K562 (cell line): Measurements from ENCODE around the gene MBP. TPM values are rescaled to one million over a fixed set of nuclear protein-coding genes. Genes with fewer than 3 reads are reported as not detected.

ENCODE experiments used
- ATAC-seq: fragments of 200-7000 bp; cut with Tn5 transposase; 3 replicates; pipeline ENCODE4 v1.9.1; 2020; ENCODE audit warnings: moderate library complexity
- BruUV-seq: library from RNA; stranded (reverse); fragments of 400-500 nt; replicated peaks from 2 replicates; lab custom pipeline; 2021; lab: Mats Ljungman, UMichigan
- CTCF ChIA-PET: fragments of 300-600 bp; formaldehyde crosslinking; extraction: SDS; loops from one replicate; lab custom pipeline; 2021; ENCODE audit warnings: low intra/inter-chr PET ratio; lab: Yijun Ruan, JAX
- POLR2A ChIA-PET: fragments of 300-600, 350-650 bp; sonication (Branson Sonifier 250); formaldehyde crosslinking; extraction: SDS; loops from one replicate; lab custom pipeline; 2021; ENCODE audit warnings: antibody characterized with exemption, inconsistent platforms; lab: Yijun Ruan, JAX
- DNase-seq, 4 experiments: peaks; one replicate each; pipeline versions ENCODE4 v3.0.0 to v3.0.0-alpha.2; 2011 to 2018; ENCODE audit warnings: low spot score in 3 of 4, mixed read lengths in 3 of 4; ENCODE audit errors: extremely low read depth in 1 of 4
- FAIRE-seq: peaks from 2 replicates; lab custom pipeline; 2011; peaks lifted over from hg19 to GRCh38; lab: Jason Lieb, UNC
- H2AFZ ChIP-seq: 2 replicates; pipeline ENCODE4 v1.6.0; 2011; ENCODE audit warnings: low read depth, low read length, control low read depth, inconsistent platforms
- H3K27ac ChIP-seq: fragments of 200-600 bp; 3 replicates; pipeline ENCODE4 v1.8.0; 2011; ENCODE audit warnings: low read depth, mild to moderate bottlenecking, control low read depth, inconsistent platforms, low read length, moderate library complexity, mixed read lengths; ENCODE audit errors: extremely low read depth
- H3K27me3 ChIP-seq, 2 experiments: fragments of 300-600 bp in 1 of 2; 2 replicates in 1 of 2; 3 replicates in 1 of 2; pipeline versions ENCODE4 v1.6.0 to v1.8.0; 2011; ENCODE audit warnings: inconsistent platforms in 2 of 2, low read length in 2 of 2, mild to moderate bottlenecking in 1 of 2, mixed read lengths in 1 of 2, moderate library complexity in 1 of 2; ENCODE audit not compliant: control insufficient read depth in 2 of 2, insufficient read depth in 2 of 2
- H3K36me3 ChIP-seq: fragments of 300-600 bp; 3 replicates; pipeline ENCODE4 v1.8.0; 2011; ENCODE audit warnings: mild to moderate bottlenecking, low read length, inconsistent platforms; ENCODE audit not compliant: control insufficient read depth, insufficient read depth
- H3K4me1 ChIP-seq, 2 experiments: fragments of 200-600 bp in 1 of 2; replicated peaks in 1 of 2; 2 replicates in 1 of 2; 3 replicates in 1 of 2; pipeline versions ENCODE4 v1.5.1 to v1.8.0; 2011; ENCODE audit warnings: inconsistent platforms in 2 of 2, low read length in 2 of 2, mild to moderate bottlenecking in 1 of 2, mixed read lengths in 1 of 2, moderate library complexity in 1 of 2; ENCODE audit not compliant: control insufficient read depth in 2 of 2, insufficient read depth in 2 of 2
- H3K4me2 ChIP-seq: 2 replicates; pipeline ENCODE4 v1.6.1; 2011; ENCODE audit warnings: low read length, control low read depth, inconsistent platforms, mixed read lengths; ENCODE audit not compliant: insufficient read depth
- H3K4me3 ChIP-seq: fragments of 200-600 bp; sonication (generic), shearing (Covaris generic); 2 replicates; pipeline ENCODE4 v1.5.1; 2016; ENCODE audit warnings: control low read depth, inconsistent platforms
- H3K79me2 ChIP-seq: fragments of 200-600 bp; 3 replicates; pipeline ENCODE4 v1.8.0; 2011; ENCODE audit warnings: low read length, inconsistent platforms; ENCODE audit not compliant: control insufficient read depth, insufficient read depth
- H3K9ac ChIP-seq, 2 experiments: 2 replicates each; pipeline versions ENCODE4 v1.6.0 to v1.6.1; 2011; ENCODE audit warnings: low read depth in 2 of 2, low read length in 2 of 2, control low read depth in 1 of 2, inconsistent platforms in 1 of 2, mild to moderate bottlenecking in 1 of 2, mixed read lengths in 1 of 2; ENCODE audit not compliant: insufficient read depth in 1 of 2
- H3K9me1 ChIP-seq: one replicate; pipeline ENCODE4 v1.6.0; 2011; ENCODE audit warnings: inconsistent platforms, mild to moderate bottlenecking, low read length, moderate library complexity; ENCODE audit not compliant: control insufficient read depth, insufficient read depth
- H3K9me3 ChIP-seq: replicated peaks from 2 replicates; pipeline ENCODE4 v1.5.1; 2011; ENCODE audit warnings: low read depth, low read length, inconsistent platforms; ENCODE audit not compliant: control insufficient read depth, insufficient read depth
- H4K20me1 ChIP-seq: replicated peaks from 2 replicates; pipeline ENCODE4 v1.6.1; 2011; ENCODE audit warnings: low read length, inconsistent platforms, mixed read lengths; ENCODE audit not compliant: control insufficient read depth, insufficient read depth
- GATAD2B ChIP-seq: fragments of 450-650 bp; IDR thresholded peaks from 2 replicates; pipeline ENCODE4 v1.6.1; 2017; ENCODE audit warnings: mild to moderate bottlenecking, borderline replicate concordance
- HCFC1 ChIP-seq: IDR thresholded peaks from 2 replicates; pipeline ENCODE4 v1.6.1; 2012; ENCODE audit warnings: low read depth, low read length, improper control_type of control experiment
- HNRNPH1 ChIP-seq: fragments of 200-400 bp; formaldehyde crosslinking; optimal IDR thresholded peaks from 2 replicates; pipeline ENCODE3; 2017; ENCODE audit warnings: low read depth, mild to moderate bottlenecking, low read length, moderate library complexity
- KLF10 ChIP-seq: fragments of 250-450 bp; sonication (Bioruptor Pico); IDR thresholded peaks from 2 replicates; pipeline ENCODE4 v1.6.1; 2021; ENCODE audit warnings: matching md5 sums
- MTA1 ChIP-seq: fragments of 450-650 bp; IDR thresholded peaks from 2 replicates; pipeline ENCODE4 v1.6.1; 2017; ENCODE audit warnings: borderline replicate concordance
- NR2C1 ChIP-seq, 2 experiments: fragments of 450-650 bp; IDR thresholded peaks; 2 replicates each; pipeline ENCODE4 v1.6.1; 2017; ENCODE audit warnings: mild to moderate bottlenecking in 2 of 2, antibody characterized with exemption in 1 of 2, inconsistent platforms in 1 of 2, missing compliant biosample characterization in 1 of 2, missing genetic modification characterization in 1 of 2
- POLR3A ChIP-seq: IDR thresholded peaks from 2 replicates; pipeline ENCODE4 v1.6.1; 2011; ENCODE audit warnings: borderline replicate concordance, mild to moderate bottlenecking, moderate library complexity; ENCODE audit not compliant: insufficient read length, insufficient read depth; ENCODE audit errors: extremely low read depth
- REST ChIP-seq, 2 experiments: fragments of 450-650 bp; formaldehyde crosslinking in 1 of 2; IDR thresholded peaks; 2 replicates each; pipeline versions ENCODE4 v1.4.0 to v1.6.1; 2014 to 2020; ENCODE audit warnings: mild to moderate bottlenecking in 2 of 2, borderline replicate concordance in 1 of 2, low read depth in 1 of 2
- SMARCB1 ChIP-seq: IDR thresholded peaks from 2 replicates; pipeline ENCODE4 v1.6.1; 2011; ENCODE audit warnings: improper control_type of control experiment, low read depth; ENCODE audit not compliant: insufficient read length
- SNIP1 ChIP-seq: fragments of 450-650 bp; IDR thresholded peaks from 2 replicates; pipeline ENCODE4 v1.7.1; 2017; ENCODE audit warnings: low read depth, mild to moderate bottlenecking
- SRSF3 ChIP-seq: fragments of 200-400 bp; formaldehyde crosslinking; IDR thresholded peaks from 2 replicates; pipeline ENCODE4 v1.6.1; 2016; ENCODE audit warnings: mild to moderate bottlenecking, low read length, moderate library complexity; ENCODE audit not compliant: insufficient read depth
- ZBED1 ChIP-seq: IDR thresholded peaks from 2 replicates; pipeline ENCODE4 v1.6.1; 2014
- WGBS: fragments of 100-300 bp; shearing (Covaris generic); methylation state at CpG from one replicate; pipeline ENCODE4 v1.1.6; 2016; ENCODE audit warnings: low coverage, mixed read lengths; ENCODE audit not compliant: insufficient coverage; ENCODE audit errors: missing lambda C conversion rate; 5-methylcytosine and 5-hydroxymethylcytosine counted together
- in situ Hi-C: fragments of 300-500 bp; cut with MboI; formaldehyde crosslinking; loops from 4 replicates; pipeline ENCODE4 v1.15.0; 2018; ENCODE audit warnings: inconsistent platforms, mixed read lengths
- intact Hi-C: fragments of 100-400 bp; cut with micrococcal nuclease; formaldehyde crosslinking; loops from 2 replicates; pipeline ENCODE4 v1.14.2; 2022
- polyA plus RNA-seq, 8 experiments: library from polyadenylated mRNA; depleted of rRNA in 4 of 8; stranded (reverse) in 5 of 8; unstranded in 3 of 8; fragments of >200 nt; fragmentation: Nextera tagmentation in 2 of 8; fragmentation: Illumina TruSeq in 1 of 8; extraction: Ambion mirVana in 2 of 8; extraction: Trizol in 1 of 8; gene quantifications; 2 replicates each; pipeline versions ENCODE4 v1.2.1 to v1.2.3, GENCODE V29; 2011 to 2014; ENCODE audit warnings: inconsistent platforms in 1 of 8, missing spikeins in 1 of 8
- total RNA-seq, 7 experiments: library from RNA; depleted of rRNA in 6 of 7; stranded (reverse); fragments of >200 nt in 6 of 7; fragmentation: Illumina TruSeq in 2 of 7; extraction: Trizol in 2 of 7; gene quantifications; 2 replicates each; pipeline versions ENCODE4 v1.2.1 to v1.2.3, GENCODE V29; 2011 to 2021; ENCODE audit warnings: low replicate concordance in 1 of 7

The MBP gene
- total and polyA plus RNA-seq, 9 of the 15 experiments (the other 6 are each of a cell fraction or from before 2014, with no cell fraction given), result 0.09 TPM; not detected in 8

GRCh38 chr18:77020561-77020960, 112.0 kb downstream of the MBP start:
- H3K9me1 ChIP-seq, result no peaks in the 10 kb centered on the region
- no peak overlapping the region for H3K4me3 ChIP-seq
- no peaks in the 10 kb centered on the region for H3K4me1 ChIP-seq
- no peaks in the 10 kb centered on the region for H3K79me2 ChIP-seq
- TF ChIP-seq NR2C1 (IDR thresholded peaks at IDR 0.05) (no peak), NR2C1 (tag; IDR thresholded peaks at IDR 0.05) (no peak), POLR3A (no peak), REST (IDR thresholded peaks at IDR 0.05; ENCODE audit: borderline replicate concordance) (no peak), REST (CRISPR knock-in tag; IDR thresholded peaks at IDR 0.05; ENCODE audit: low read depth) (no peak), SNIP1 (no peak), SRSF3 (no peak), KLF10 (no peak), HNRNPH1 (no peak), ZBED1 (no peak), MTA1 (no peak), SMARCB1 (no peak), HCFC1 (no peak), GATAD2B (no peak)
- TF ChIP-seq, all 486 proteins: peak for 0
- peaks cover 2 to 31% of the 10 kb centered on the region in 2 experiments; a peak in 3 of 5 replicates for H3K27me3 ChIP-seq
- ChIA-PET CTCF (no interaction called here), POLR2A (no interaction called here)
- FAIRE-seq (no peak), ATAC-seq (no peak), DNase-seq (no peak)
- no TSS peak for BruUV-seq
- no peaks in the 10 kb centered on the region for H4K20me1 ChIP-seq
- intact Hi-C loops, result no loop called here
- WGBS, result 3% methylated on average over 9 of the region's 11 CpGs
- H3K36me3 ChIP-seq, result no peaks in the 10 kb centered on the region
- H3K4me2 ChIP-seq, result no peak overlapping the region
- H3K9me3 ChIP-seq, result no peaks in the 10 kb centered on the region
- in situ Hi-C loops, result no loop called here
- no peak overlapping the region for H3K9ac ChIP-seq
- H2AFZ ChIP-seq, result no peak overlapping the region
- H3K27ac ChIP-seq, result no peak overlapping the region
